GM19452 (cell line): ENCODE results near the gene OTUB1.

Experiments used
- ATAC-seq: cut with Tn5 transposase; IDR thresholded peaks from one replicate; pipeline ENCODE4 v1.9.1; 2021; ENCODE audit not compliant: unreplicated experiment

OTUB1 gene

DNA sequence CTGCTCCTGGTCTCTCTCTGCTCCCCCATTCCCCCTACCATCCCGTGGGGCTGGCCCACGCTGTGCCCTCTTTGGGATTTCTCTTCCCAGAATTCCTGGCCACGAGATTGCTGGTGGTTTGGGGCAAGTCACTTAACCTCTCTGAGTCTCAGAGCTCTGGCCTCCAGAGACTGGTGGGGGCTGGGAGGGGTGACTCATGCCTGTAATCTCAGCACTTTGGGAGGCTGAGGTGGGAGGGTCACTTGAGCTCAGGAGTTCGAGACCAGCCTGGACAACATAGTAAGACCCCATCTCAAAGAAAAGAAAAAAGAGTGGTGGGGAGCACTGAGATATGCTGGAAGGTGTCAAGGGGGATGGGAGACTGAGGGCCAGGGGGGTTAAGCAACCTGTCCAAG, 18.3 kb downstream of the OTUB1 start:
- no peak for ATAC-seq

- ATAC-seq, result no peak
Observed at GRCh38 chr11:64005691-64006090, 19.5 kb downstream of the OTUB1 start.

DNA sequence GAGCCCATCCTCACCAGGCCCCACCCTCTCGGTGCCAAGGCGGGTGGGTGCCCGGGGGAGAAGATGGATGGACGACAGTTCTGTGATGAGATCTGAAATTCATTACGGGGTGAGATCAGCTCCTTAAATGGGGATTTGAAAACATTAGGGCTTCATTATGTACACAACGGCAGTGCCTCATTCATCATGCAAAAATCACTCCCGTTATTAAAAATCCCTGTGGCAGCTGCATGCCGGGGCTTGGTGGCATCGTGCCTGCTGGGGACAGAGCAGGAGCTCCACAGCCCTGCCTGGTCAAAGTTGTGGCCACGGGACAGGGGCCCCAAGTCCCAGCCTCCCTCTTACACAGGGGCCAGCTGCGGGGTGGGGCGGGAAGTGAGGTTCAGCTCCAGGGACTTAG, 20.2 kb downstream of the OTUB1 start:
- ATAC-seq, result no peak

- no peak for ATAC-seq
Observed at GRCh38 chr11:64007160-64007628, 21.0 kb downstream of the OTUB1 start.

DNA sequence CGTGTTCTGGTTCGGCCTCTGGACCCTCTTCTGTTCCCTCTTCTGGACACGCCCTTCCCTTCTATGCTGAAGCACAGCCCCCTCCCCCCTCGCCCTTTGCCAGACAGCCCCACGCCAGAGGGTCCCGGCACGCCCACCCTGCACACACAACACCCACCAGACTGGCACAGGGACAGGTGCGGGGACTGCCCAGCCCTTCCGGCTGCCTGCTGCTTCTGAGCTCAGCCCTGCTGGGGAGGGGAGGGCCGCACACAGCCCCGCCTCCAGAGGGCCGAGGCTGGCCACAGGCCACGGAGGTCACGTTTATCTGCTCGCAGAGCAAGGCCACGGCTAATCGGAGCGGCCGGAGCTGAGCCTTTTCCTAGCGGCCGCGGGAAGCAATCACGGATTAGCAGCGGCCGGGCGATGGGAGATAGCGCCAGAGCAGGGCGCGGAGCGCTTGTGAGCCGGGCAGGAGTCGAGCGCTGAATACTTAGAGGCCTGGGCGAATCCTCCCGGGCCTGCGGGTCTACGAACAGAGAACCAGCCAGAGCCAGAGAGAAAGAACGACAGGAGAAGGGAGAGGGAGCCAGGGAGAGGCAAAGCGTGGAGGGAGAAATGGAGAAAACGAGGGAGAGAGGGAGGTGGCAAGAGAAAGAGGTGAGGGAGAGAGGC, 21.5 kb downstream of the OTUB1 start:
- ATAC-seq, result no peak

GRCh38 chr11:64008283-64008913, 22.2 kb downstream of the OTUB1 start:
- no peak for ATAC-seq

DNA sequence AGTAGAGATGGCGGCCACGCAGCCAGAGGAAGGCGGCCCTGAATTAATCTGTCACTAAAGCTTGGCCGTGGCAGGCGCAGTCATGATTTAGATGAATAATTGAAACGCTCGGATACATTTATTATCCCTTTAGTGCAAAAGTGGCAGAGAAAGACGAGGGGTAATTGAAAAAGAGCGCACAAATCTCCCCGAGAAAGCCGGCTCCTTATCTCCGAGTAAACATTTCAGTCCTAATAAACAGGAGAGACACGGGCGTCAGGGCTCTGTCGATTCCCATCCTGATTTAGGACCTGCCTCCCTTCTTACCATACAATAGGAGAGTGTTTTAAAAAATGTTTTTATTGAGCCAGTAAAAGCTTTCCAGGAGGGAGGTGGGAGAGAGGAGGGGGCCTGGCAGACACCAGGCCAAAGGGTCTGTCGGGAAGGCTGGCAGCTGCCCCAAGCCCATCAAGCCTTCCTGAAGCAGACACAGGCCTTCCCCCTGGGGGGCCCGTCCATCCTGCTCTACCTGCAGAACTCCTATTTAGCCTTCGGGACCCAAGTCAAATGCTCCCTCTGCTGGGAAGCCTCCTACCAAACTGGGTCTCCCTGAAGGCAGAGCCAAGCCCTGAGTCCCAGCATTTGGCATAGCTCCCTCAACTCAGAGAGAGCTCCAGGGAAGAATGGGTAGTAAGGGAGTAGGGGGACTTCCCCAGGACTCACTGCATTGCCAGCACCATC, 22.8 kb downstream of the OTUB1 start:
- no peak for ATAC-seq

DNA sequence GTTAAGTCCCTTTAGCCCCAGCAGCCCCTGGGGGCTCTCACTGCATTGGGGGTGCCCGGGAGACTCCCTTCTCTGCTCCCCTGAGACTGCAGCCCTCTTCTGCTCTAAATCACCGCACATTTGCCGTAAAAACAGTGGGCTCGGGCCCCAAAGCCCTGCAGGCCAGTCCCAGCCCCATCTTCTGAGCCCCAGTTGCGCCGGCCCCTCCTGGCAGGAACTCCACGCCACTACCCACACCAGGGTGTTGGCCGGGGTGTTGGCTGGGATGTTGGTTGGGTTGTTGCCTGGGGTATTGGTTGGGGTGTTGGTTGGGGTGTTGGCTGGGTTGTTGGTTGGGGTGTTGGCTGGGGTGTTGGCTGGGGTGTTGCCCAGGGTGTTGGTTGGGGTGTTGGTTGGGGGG, 23.5 kb downstream of the OTUB1 start:
- ATAC-seq, result no peak

GRCh38 chr11:64010783-64011182, 24.5 kb downstream of the OTUB1 start:
- no peak for ATAC-seq

- ATAC-seq, result no peak
Observed at GRCh38 chr11:64011371-64011770, 25.1 kb downstream of the OTUB1 start.

- no peak for ATAC-seq
Observed at GRCh38 chr11:64013141-64013896, 27.1 kb downstream of the OTUB1 start.

DNA sequence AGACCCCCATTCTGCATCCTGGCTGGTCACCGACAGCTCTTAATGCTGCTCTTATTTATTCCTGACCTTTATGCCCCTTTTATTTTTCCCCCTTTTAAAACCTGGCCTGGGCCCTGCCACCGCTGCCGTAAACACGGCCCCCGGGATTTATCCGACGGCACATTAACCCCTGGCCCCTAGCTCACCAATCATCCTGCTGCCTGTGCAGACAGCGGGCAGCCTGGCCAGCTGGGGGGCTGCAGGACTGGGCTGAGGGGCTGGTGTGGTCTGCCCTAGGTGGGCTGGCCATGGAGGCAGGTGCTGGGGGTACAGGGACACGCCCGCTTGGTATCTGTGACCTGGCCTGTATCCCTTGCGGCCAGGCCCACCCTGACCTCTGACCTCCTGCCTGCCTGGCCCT, 28.1 kb downstream of the OTUB1 start:
- no peak for ATAC-seq

DNA sequence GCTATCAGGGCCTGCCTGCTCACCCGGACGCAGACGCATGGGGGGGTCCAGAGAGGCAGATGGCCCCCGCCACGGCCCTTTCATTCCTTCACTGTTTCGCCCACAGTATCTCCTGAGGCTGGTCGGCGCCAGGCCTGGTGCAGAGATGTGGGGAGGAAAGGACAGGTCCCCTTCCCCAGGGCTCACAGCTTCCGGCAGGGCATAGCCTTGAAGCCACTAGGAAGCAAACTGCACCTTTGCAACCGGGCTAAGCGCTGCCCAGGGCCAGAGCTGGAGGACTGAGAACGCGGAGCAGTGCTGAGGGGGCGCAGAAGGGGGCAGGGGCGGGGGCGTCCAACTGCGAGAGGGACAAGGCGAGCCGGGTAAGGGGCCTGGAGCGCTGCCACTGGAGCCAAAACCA, 29.3 kb downstream of the OTUB1 start:
- no peak for ATAC-seq

- ATAC-seq, result no peak
Observed at GRCh38 chr11:64015935-64016845, 30.0 kb downstream of the OTUB1 start.

DNA sequence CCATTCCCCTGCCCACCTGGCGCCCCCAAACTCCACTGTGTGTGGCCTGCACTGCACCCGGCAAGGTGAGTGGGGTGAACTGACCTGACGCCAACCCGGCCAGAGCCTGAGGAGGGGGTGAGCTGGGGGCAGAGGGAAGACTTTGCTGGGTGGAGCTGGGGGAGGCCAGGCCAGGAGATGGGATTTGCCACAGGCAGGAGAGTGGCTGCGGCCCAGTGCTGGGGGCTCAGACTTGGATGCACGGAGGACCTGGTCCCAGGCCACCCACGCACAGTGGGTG, 31.6 kb downstream of the OTUB1 start:
- ATAC-seq, result no peak

DNA sequence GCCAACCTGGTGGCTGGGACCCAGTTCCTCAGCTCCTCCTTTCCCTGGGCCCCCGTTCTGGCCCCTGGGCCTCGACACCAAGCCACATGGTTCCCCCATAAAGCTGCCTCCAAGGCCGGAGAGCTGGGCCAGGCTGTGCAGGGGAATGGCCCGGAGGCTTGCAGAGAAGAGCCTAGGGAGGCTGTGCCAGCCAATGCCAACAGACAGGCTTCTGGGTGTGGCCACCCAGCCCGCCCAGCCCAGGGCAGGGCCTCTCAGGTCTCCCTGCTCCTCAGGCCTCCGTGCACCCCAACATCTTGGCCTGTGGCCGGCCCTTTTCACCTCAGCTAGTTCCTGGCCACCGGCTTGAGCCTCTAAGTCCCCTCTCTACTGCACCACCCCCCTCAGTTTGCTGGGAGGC, 32.1 kb downstream of the OTUB1 start:
- ATAC-seq, result no peak

DNA sequence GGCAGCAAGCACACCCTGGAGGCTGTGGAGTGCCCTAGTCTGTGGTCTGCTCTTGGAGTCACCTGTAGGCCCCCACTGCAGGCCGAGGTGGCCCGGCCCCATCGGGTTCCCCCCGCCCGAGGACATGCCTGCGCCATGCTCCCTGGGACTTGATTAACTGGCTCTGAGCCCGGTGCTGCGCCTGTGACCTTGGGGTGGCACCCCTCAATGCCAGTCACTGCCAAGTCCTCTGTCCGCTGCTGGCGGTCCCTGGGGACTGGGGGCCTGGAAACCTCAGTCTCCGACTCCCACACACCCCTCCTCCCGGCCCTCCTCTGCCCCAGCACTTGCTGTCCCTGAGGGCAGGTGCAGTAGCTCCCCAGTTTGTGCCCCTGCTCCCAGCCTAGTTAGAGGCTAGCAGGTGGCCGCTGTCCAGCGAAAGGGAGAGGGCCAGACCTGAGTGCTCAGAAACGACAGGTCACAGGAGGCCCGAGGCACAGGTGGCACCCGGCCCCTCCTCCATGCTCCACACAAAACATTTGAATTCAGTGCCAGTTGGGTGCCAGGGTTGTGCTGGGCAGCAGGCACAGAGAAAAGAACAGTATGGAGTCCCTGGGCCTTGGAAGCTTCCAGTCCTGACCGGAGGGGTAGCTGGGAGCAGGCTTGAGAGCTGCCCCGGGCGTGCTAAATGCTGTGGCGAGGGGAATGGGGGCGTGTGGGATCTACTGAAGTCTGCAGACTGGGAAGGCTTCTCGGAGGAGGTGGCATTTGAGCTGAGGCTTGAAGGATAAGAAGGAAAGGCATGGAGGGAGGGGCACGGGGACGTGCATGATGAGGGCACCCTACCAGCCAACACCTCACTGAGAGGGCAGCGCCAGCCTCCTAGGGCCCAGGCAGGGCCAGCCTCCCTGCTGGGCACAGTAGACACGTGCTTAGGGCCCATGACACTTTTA, 33.1 kb downstream of the OTUB1 start:
- ATAC-seq, result no peak

- ATAC-seq, result no peak
Observed at GRCh38 chr11:64020976-64021756, 34.9 kb downstream of the OTUB1 start.

- no peak for ATAC-seq
Observed at GRCh38 chr11:64021757-64022093, 35.5 kb downstream of the OTUB1 start.
